NB4 (cell line): ENCODE results near the gene AKAIN1.

Experiments
- MYC ChIP-seq: IDR thresholded peaks from 2 replicates; pipeline ENCODE4 v1.6.1; 2011; ENCODE audit warnings: low read depth, low read length
- POLR2A ChIP-seq: IDR thresholded peaks from 2 replicates; pipeline ENCODE4 v1.6.1; 2011; ENCODE audit warnings: mild to moderate bottlenecking; ENCODE audit not compliant: insufficient read length; ENCODE audit errors: extremely low read depth
- TF ChIP-seq, protein P1 (sequence below): IDR thresholded peaks from one replicate; pipeline ENCODE4 v1.5.1; 2012; ENCODE audit warnings: low read depth, low read length
- TF ChIP-seq, protein P2 (sequence below): IDR thresholded peaks from 2 replicates; pipeline ENCODE4 v1.6.1; 2011; ENCODE audit warnings: low read depth, low read length

DNA sequence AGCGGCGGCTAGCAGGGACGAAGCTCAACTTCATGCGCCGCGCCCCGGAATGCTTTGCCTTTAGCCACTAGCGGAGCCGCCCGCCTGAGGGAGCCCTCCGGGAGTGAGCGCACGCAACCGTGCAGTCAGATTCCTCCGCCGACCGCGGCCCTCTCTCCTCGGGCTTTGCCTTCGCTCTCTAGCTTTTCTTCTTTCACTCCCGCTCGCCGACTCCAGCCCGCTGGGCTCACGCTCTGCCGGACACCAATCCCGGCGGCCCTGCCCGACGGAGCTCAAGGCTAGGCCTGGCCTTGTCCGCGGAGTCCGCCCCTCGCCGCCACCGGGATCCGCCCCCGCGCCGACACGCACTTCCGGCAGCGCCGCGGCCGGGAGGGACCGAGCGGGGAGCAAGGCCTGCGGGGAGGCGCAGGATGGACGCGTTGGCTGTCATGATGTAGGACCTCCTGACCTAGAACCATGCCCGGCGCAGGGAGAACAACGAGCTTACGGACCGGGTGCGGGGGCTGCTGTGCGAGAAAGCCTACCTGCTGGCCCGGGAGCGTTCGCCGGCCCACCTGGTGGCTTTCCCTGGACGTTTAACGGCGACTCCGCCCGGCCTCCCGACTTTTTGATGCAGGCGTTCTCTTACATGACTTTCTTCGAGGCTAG lies 40.8 kb upstream of the AKAIN1 start:
- TF ChIP-seq POLR2A (no peak), MYC (no peak)
- TF ChIP-seq, protein P1, sequence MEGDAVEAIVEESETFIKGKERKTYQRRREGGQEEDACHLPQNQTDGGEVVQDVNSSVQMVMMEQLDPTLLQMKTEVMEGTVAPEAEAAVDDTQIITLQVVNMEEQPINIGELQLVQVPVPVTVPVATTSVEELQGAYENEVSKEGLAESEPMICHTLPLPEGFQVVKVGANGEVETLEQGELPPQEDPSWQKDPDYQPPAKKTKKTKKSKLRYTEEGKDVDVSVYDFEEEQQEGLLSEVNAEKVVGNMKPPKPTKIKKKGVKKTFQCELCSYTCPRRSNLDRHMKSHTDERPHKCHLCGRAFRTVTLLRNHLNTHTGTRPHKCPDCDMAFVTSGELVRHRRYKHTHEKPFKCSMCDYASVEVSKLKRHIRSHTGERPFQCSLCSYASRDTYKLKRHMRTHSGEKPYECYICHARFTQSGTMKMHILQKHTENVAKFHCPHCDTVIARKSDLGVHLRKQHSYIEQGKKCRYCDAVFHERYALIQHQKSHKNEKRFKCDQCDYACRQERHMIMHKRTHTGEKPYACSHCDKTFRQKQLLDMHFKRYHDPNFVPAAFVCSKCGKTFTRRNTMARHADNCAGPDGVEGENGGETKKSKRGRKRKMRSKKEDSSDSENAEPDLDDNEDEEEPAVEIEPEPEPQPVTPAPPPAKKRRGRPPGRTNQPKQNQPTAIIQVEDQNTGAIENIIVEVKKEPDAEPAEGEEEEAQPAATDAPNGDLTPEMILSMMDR = no peak
- TF ChIP-seq, protein P2, sequence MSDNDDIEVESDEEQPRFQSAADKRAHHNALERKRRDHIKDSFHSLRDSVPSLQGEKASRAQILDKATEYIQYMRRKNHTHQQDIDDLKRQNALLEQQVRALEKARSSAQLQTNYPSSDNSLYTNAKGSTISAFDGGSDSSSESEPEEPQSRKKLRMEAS = no peak
